Uterus (tissue), 4 donors: ENCODE data around the gene SERPINE2. TPM values are rescaled to one million over a fixed set of nuclear protein-coding genes. Genes with fewer than 3 reads are reported as not detected.

Source experiments
- DNase-seq, 2 donors: peaks; one replicate each; pipeline ENCODE4 v3.0.0-alpha.2; 2019 to 2020
- H3K27ac ChIP-seq, 2 donors: fragments of 200-600 bp; sonication (generic); 1 replicate in 1 of 2; 2 replicates in 1 of 2; pipeline ENCODE4 v1.5.1; 2016 to 2018
- H3K27me3 ChIP-seq, 2 donors: fragments of 200-600 bp; sonication (generic); one replicate each; pipeline ENCODE4 v1.5.1; 2018 to 2019; ENCODE audit warnings: control low read depth in 1 of 2
- H3K36me3 ChIP-seq, 2 donors: fragments of 200-600 bp; sonication (generic); one replicate each; pipeline ENCODE4 v1.5.1; 2019; ENCODE audit warnings: control low read depth in 1 of 2
- H3K4me1 ChIP-seq, 2 donors: fragments of 200-600 bp; sonication (generic); one replicate each; pipeline ENCODE4 v1.5.1; 2018 to 2019; ENCODE audit warnings: control low read depth in 1 of 2
- H3K4me3 ChIP-seq, 2 donors: fragments of 200-600 bp; sonication (generic); 1 replicate in 1 of 2; 2 replicates in 1 of 2; pipeline ENCODE4 v1.5.1; 2018 to 2019; ENCODE audit warnings: mild to moderate bottlenecking in 1 of 2
- H3K9me3 ChIP-seq, 2 donors: fragments of 200-600 bp; sonication (generic); one replicate each; pipeline ENCODE4 v1.5.1; 2019; ENCODE audit warnings: control low read depth in 1 of 2
- CTCF ChIP-seq, 4 experiments: fragments of 200-600 bp in 2 of 4; fragments of 450-650 bp in 2 of 4; sonication (generic) in 2 of 4; IDR thresholded peaks; one replicate each; pipeline ENCODE4 v1.5.1; 2016 to 2019; ENCODE audit warnings: antibody characterized with exemption in 4 of 4, mild to moderate bottlenecking in 2 of 4, moderate library complexity in 1 of 4
- POLR2A ChIP-seq, 2 donors: fragments of 450-650 bp; IDR thresholded peaks; one replicate each; pipeline ENCODE4 v1.6.1; 2016; ENCODE audit warnings: antibody characterized with exemption in 2 of 2, mild to moderate bottlenecking in 1 of 2, moderate library complexity in 1 of 2
- intact Hi-C: fragments of 100-400 bp; cut with DNase I; formaldehyde crosslinking; loops from one replicate; pipeline ENCODE4 v1.15.1; 2023; ENCODE audit warnings: low total_unique reads
- total RNA-seq, 4 donors: library from RNA; depleted of rRNA in 3 of 4; stranded (reverse); fragments of >200 nt in 3 of 4; gene quantifications; one replicate each; pipeline versions ENCODE4 v1.1.0 to v1.2.4, GENCODE V29; 2014 to 2023
- donor health status: DM: yes; HTN: yes; CAD: no.

SERPINE2 gene
- total RNA-seq, 4 donors from 2014 or later, result 0.26 to 62.1 (median 6.7) TPM

- no peaks in the 10 kb centered on the region for H3K27me3 ChIP-seq
- intact Hi-C loops, result no loop called here
- no peak overlapping the region for H3K27ac ChIP-seq
- no peak for TF ChIP-seq CTCF (IDR thresholded peaks at IDR 0.05)
- TF ChIP-seq POLR2A (IDR thresholded peaks at IDR 0.05), result no peak
- no peak for DNase-seq
- H3K4me3 ChIP-seq, result no peak overlapping the region
- no peaks in the 10 kb centered on the region for H3K9me3 ChIP-seq
- H3K4me1 ChIP-seq, result no peaks in the 10 kb centered on the region
- H3K36me3 ChIP-seq, result no peaks in the 10 kb centered on the region
Measured at GRCh38 chr2:224020523-224020922, 18.6 kb downstream of the SERPINE2 start.

- intact Hi-C loops, result no loop called here
- Histone ChIP-seq H3K4me1 (no peaks in the 10 kb centered on the region), H3K27ac (no peak overlapping the region), H3K9me3 (no peaks in the 10 kb centered on the region), H3K4me3 (no peak overlapping the region), H3K36me3 (no peaks in the 10 kb centered on the region), H3K27me3 (no peaks in the 10 kb centered on the region)
- TF ChIP-seq CTCF (IDR thresholded peaks at IDR 0.05) (no peak), POLR2A (IDR thresholded peaks at IDR 0.05) (no peak)
- DNase-seq, result no peak
Measured at GRCh38 chr2:224017957-224018356, 21.1 kb downstream of the SERPINE2 start.

DNA sequence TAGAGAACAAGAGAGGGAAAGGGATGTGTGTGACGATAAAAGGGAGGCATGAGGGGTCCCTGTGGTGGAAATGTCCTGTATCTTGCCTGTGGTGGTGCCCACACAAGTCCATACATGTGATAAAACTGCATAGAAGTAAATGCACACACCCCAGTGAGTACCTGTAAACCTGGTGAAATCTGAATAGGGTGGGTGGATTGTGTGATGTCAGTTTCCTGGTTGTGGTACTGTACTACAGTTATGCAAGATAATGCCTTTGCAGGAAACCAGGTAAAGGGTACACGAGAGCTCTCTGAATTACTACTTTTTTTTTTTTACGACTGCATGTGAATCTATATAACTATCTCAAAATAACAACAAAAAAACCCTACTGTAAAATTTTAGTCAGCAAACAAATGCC lies 22.1 kb downstream of the SERPINE2 start:
- no peaks in the 10 kb centered on the region for H3K27me3 ChIP-seq
- no peaks in the 10 kb centered on the region for H3K9me3 ChIP-seq
- DNase-seq, result no peak
- no peak overlapping the region for H3K27ac ChIP-seq
- intact Hi-C loops, result no loop called here
- H3K4me3 ChIP-seq, result no peak overlapping the region
- no peaks in the 10 kb centered on the region for H3K4me1 ChIP-seq
- no peaks in the 10 kb centered on the region for H3K36me3 ChIP-seq
- TF ChIP-seq POLR2A (IDR thresholded peaks at IDR 0.05) (no peak), CTCF (IDR thresholded peaks at IDR 0.05) (no peak)

DNA sequence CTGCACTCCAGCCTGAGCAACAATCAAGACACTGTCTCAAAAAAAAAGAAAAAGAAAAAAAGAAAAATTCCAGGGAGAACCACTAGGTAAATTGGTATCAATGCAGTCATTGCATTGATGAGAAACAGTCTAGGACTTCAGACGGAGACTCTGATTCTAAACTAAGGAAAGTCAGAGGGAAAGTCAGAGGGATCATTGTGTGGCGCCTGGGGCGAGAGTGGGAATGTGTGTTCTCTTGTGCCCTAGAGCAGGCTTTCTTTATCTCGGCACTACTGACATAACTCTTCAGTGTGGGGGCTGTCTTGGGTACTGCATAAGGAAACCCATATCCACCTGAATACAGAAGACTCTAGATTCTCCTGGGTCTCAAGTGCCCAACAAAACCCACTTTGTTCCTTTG lies 24.8 kb downstream of the SERPINE2 start:
- TF ChIP-seq POLR2A (IDR thresholded peaks at IDR 0.05) (no peak), CTCF (IDR thresholded peaks at IDR 0.05) (no peak)
- Histone ChIP-seq H3K36me3 (no peaks in the 10 kb centered on the region), H3K4me3 (no peak overlapping the region), H3K4me1 (no peaks in the 10 kb centered on the region), H3K27me3 (no peaks in the 10 kb centered on the region), H3K9me3 (no peaks in the 10 kb centered on the region), H3K27ac (no peak overlapping the region)
- intact Hi-C loops, result no loop called here
- DNase-seq, result no peak

DNA sequence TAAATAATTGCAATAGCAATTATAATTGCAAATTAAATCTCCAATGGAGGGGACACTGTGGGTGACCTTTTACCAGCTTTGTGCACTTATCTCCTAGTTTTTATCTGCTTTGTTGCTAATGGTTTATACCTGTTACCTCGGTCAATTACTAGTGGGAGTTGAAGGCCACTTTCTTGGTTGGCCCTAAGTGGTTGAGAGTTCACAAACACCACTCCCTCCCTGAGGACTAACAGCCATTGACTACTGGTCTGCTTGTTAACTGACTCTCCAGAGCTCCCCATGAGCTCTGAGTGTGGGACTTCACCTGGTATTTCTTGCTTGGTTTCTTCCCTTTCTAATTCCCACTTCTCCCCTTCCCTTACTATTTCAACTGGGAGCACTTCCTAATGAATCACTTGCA lies 27.2 kb downstream of the SERPINE2 start:
- TF ChIP-seq CTCF (IDR thresholded peaks at IDR 0.05) (no peak), POLR2A (IDR thresholded peaks at IDR 0.05) (no peak)
- no peak overlapping the region for H3K4me3 ChIP-seq
- H3K4me1 ChIP-seq, result no peaks in the 10 kb centered on the region
- no peaks in the 10 kb centered on the region for H3K36me3 ChIP-seq
- no peaks in the 10 kb centered on the region for H3K27me3 ChIP-seq
- no peak overlapping the region for H3K27ac ChIP-seq
- intact Hi-C loops, result no loop called here
- no peak for DNase-seq
- H3K9me3 ChIP-seq, result no peaks in the 10 kb centered on the region
